A673 (cell line): Measurements from ENCODE around the gene FAIM2.

Experiments
- CTCF ChIP-seq: fragments of 300-800, 200-600 bp; sonication (generic); conservative IDR thresholded peaks from 2 replicates; pipeline ENCODE4 v1.5.1; 2017; ENCODE audit warnings: low read depth, mild to moderate bottlenecking, antibody characterized with exemption, low read length, moderate library complexity, mixed read lengths
- EZH2 ChIP-seq: fragments of 200-600 bp; sonication (generic); IDR thresholded peaks from 2 replicates; pipeline ENCODE4 v1.6.1; 2017; ENCODE audit warnings: borderline replicate concordance, low read depth, mild to moderate bottlenecking, mixed read lengths, antibody characterized with exemption, low read length; ENCODE audit not compliant: poor library complexity, severe bottlenecking

GRCh38 chr12:49891012-49891411 lies 12.7 kb downstream of the FAIM2 start:
- no peak for TF ChIP-seq EZH2
- TF ChIP-seq CTCF = no peak
